K562 (cell line): ENCODE results near the gene WIPF2. TPM values are rescaled to one million over a fixed set of nuclear protein-coding genes. Genes with fewer than 3 reads are reported as not detected.
A peak's percentile ranks its signal among the peaks of the same experiment; 100 is the strongest.

Source experiments
- ATAC-seq: fragments of 200-7000 bp; cut with Tn5 transposase; 3 replicates; pipeline ENCODE4 v1.9.1; 2020; ENCODE audit warnings: moderate library complexity
- BruUV-seq: library from RNA; stranded (reverse); fragments of 400-500 nt; replicated peaks from 2 replicates; lab custom pipeline; 2021; lab: Mats Ljungman, UMichigan
- CTCF ChIA-PET: fragments of 300-600 bp; formaldehyde crosslinking; extraction: SDS; loops from one replicate; lab custom pipeline; 2021; ENCODE audit warnings: low intra/inter-chr PET ratio; lab: Yijun Ruan, JAX
- POLR2A ChIA-PET: fragments of 300-600, 350-650 bp; sonication (Branson Sonifier 250); formaldehyde crosslinking; extraction: SDS; loops from one replicate; lab custom pipeline; 2021; ENCODE audit warnings: antibody characterized with exemption, inconsistent platforms; lab: Yijun Ruan, JAX
- DNase-seq, 4 experiments: peaks; one replicate each; pipeline versions ENCODE4 v3.0.0 to v3.0.0-alpha.2; 2011 to 2018; ENCODE audit warnings: low spot score in 3 of 4, mixed read lengths in 3 of 4; ENCODE audit errors: extremely low read depth in 1 of 4
- FAIRE-seq: peaks from 2 replicates; lab custom pipeline; 2011; peaks lifted over from hg19 to GRCh38; lab: Jason Lieb, UNC
- H2AFZ ChIP-seq: 2 replicates; pipeline ENCODE4 v1.6.0; 2011; ENCODE audit warnings: low read depth, low read length, control low read depth, inconsistent platforms
- H3K27ac ChIP-seq: fragments of 200-600 bp; 3 replicates; pipeline ENCODE4 v1.8.0; 2011; ENCODE audit warnings: low read depth, mild to moderate bottlenecking, control low read depth, inconsistent platforms, low read length, moderate library complexity, mixed read lengths; ENCODE audit errors: extremely low read depth
- H3K27me3 ChIP-seq, 2 experiments: fragments of 300-600 bp in 1 of 2; 2 replicates in 1 of 2; 3 replicates in 1 of 2; pipeline versions ENCODE4 v1.6.0 to v1.8.0; 2011; ENCODE audit warnings: inconsistent platforms in 2 of 2, low read length in 2 of 2, mild to moderate bottlenecking in 1 of 2, mixed read lengths in 1 of 2, moderate library complexity in 1 of 2; ENCODE audit not compliant: control insufficient read depth in 2 of 2, insufficient read depth in 2 of 2
- H3K36me3 ChIP-seq: fragments of 300-600 bp; 3 replicates; pipeline ENCODE4 v1.8.0; 2011; ENCODE audit warnings: mild to moderate bottlenecking, low read length, inconsistent platforms; ENCODE audit not compliant: control insufficient read depth, insufficient read depth
- H3K4me1 ChIP-seq, 2 experiments: fragments of 200-600 bp in 1 of 2; replicated peaks in 1 of 2; 2 replicates in 1 of 2; 3 replicates in 1 of 2; pipeline versions ENCODE4 v1.5.1 to v1.8.0; 2011; ENCODE audit warnings: inconsistent platforms in 2 of 2, low read length in 2 of 2, mild to moderate bottlenecking in 1 of 2, mixed read lengths in 1 of 2, moderate library complexity in 1 of 2; ENCODE audit not compliant: control insufficient read depth in 2 of 2, insufficient read depth in 2 of 2
- H3K4me2 ChIP-seq: 2 replicates; pipeline ENCODE4 v1.6.1; 2011; ENCODE audit warnings: low read length, control low read depth, inconsistent platforms, mixed read lengths; ENCODE audit not compliant: insufficient read depth
- H3K4me3 ChIP-seq: fragments of 200-600 bp; sonication (generic), shearing (Covaris generic); 2 replicates; pipeline ENCODE4 v1.5.1; 2016; ENCODE audit warnings: control low read depth, inconsistent platforms
- H3K79me2 ChIP-seq: fragments of 200-600 bp; 3 replicates; pipeline ENCODE4 v1.8.0; 2011; ENCODE audit warnings: low read length, inconsistent platforms; ENCODE audit not compliant: control insufficient read depth, insufficient read depth
- H3K9ac ChIP-seq, 2 experiments: 2 replicates each; pipeline versions ENCODE4 v1.6.0 to v1.6.1; 2011; ENCODE audit warnings: low read depth in 2 of 2, low read length in 2 of 2, control low read depth in 1 of 2, inconsistent platforms in 1 of 2, mild to moderate bottlenecking in 1 of 2, mixed read lengths in 1 of 2; ENCODE audit not compliant: insufficient read depth in 1 of 2
- H3K9me1 ChIP-seq: one replicate; pipeline ENCODE4 v1.6.0; 2011; ENCODE audit warnings: inconsistent platforms, mild to moderate bottlenecking, low read length, moderate library complexity; ENCODE audit not compliant: control insufficient read depth, insufficient read depth
- H3K9me3 ChIP-seq: replicated peaks from 2 replicates; pipeline ENCODE4 v1.5.1; 2011; ENCODE audit warnings: low read depth, low read length, inconsistent platforms; ENCODE audit not compliant: control insufficient read depth, insufficient read depth
- H4K20me1 ChIP-seq: replicated peaks from 2 replicates; pipeline ENCODE4 v1.6.1; 2011; ENCODE audit warnings: low read length, inconsistent platforms, mixed read lengths; ENCODE audit not compliant: control insufficient read depth, insufficient read depth
- BACH1 ChIP-seq: fragments of 200-800 bp; sonication (Bioruptor generic); IDR thresholded peaks from 2 replicates; pipeline ENCODE4 v1.6.1; 2016; ENCODE audit warnings: missing genetic modification characterization, missing compliant biosample characterization
- BCOR ChIP-seq: fragments of 450-650 bp; IDR thresholded peaks from 2 replicates; pipeline ENCODE4 v1.6.1; 2016
- BRCA1 ChIP-seq, 2 experiments: fragments of 450-650 bp in 1 of 2; sonication (generic) in 1 of 2; formaldehyde crosslinking in 1 of 2; IDR thresholded peaks; 2 replicates each; pipeline versions ENCODE4 v1.5.0 to v1.6.1; 2017 to 2020; ENCODE audit warnings: mild to moderate bottlenecking in 1 of 2, missing genetic modification reagents in 1 of 2
- CAMTA2 ChIP-seq: fragments of 250-450 bp; sonication (Bioruptor Pico); conservative IDR thresholded peaks from 2 replicates; pipeline ENCODE4 v1.5.1; 2022
- CHD4 ChIP-seq: fragments of 200-600 bp; sonication (generic); IDR thresholded peaks from 3 replicates; pipeline ENCODE4 v1.6.1; 2012; ENCODE audit warnings: low read depth, mild to moderate bottlenecking, mixed read lengths, low read length, inconsistent platforms; ENCODE audit not compliant: insufficient read depth, insufficient replicate concordance, poor library complexity, severe bottlenecking
- FIP1L1 ChIP-seq: fragments of 200-400 bp; formaldehyde crosslinking; IDR thresholded peaks from 2 replicates; pipeline ENCODE4 v1.6.1; 2018; ENCODE audit warnings: mild to moderate bottlenecking, low read depth, low read length; ENCODE audit not compliant: poor library complexity, severe bottlenecking
- FOXJ3 ChIP-seq: sonication (generic); formaldehyde crosslinking; IDR thresholded peaks from 2 replicates; pipeline ENCODE4 v1.4.0; 2020; ENCODE audit warnings: mild to moderate bottlenecking, missing genetic modification reagents
- HDAC1 ChIP-seq, 2 experiments: fragments of 450-650 bp; IDR thresholded peaks; 2 replicates each; pipeline ENCODE4 v1.6.1; 2016 to 2017; ENCODE audit warnings: inconsistent platforms in 1 of 2, mild to moderate bottlenecking in 1 of 2, moderate library complexity in 1 of 2
- KDM1A ChIP-seq, 2 experiments: fragments of 450-650 bp; IDR thresholded peaks; 2 replicates each; pipeline ENCODE4 v1.6.1; 2016; ENCODE audit warnings: mild to moderate bottlenecking in 2 of 2
- NR2C2 ChIP-seq, 2 experiments: fragments of 200-800 bp in 1 of 2; sonication (Bioruptor generic) in 1 of 2; sonication (generic) in 1 of 2; formaldehyde crosslinking in 1 of 2; IDR thresholded peaks; 2 replicates each; pipeline versions ENCODE4 v1.6.1 to v1.8.0; 2016 to 2022; ENCODE audit warnings: mild to moderate bottlenecking in 1 of 2, missing compliant biosample characterization in 1 of 2, missing genetic modification characterization in 1 of 2, missing genetic modification reagents in 1 of 2
- NR2F6 ChIP-seq: fragments of 450-650 bp; formaldehyde crosslinking; IDR thresholded peaks from 2 replicates; pipeline ENCODE4 v1.4.0; 2020; ENCODE audit warnings: mild to moderate bottlenecking
- PHTF2 ChIP-seq: fragments of 250-450 bp; sonication (Bioruptor Pico); IDR thresholded peaks from 2 replicates; pipeline ENCODE4 v1.5.0; 2021; ENCODE audit warnings: mild to moderate bottlenecking
- RBM14 ChIP-seq: fragments of 200-400 bp; formaldehyde crosslinking; IDR thresholded peaks from 2 replicates; pipeline ENCODE4 v1.6.1; 2018; ENCODE audit warnings: low read depth, mild to moderate bottlenecking, low read length, moderate library complexity, borderline replicate concordance; ENCODE audit not compliant: insufficient read depth
- RBM25 ChIP-seq: fragments of 200-400 bp; formaldehyde crosslinking; IDR thresholded peaks from 2 replicates; pipeline ENCODE4 v1.6.1; 2018; ENCODE audit warnings: low read length, low read depth, moderate library complexity; ENCODE audit not compliant: severe bottlenecking
- TCF7L2 ChIP-seq: fragments of 150-350 bp; IDR thresholded peaks from 2 replicates; pipeline ENCODE4 v1.6.1; 2016; ENCODE audit warnings: low read depth, mild to moderate bottlenecking, low read length, moderate library complexity
- ZNF121 ChIP-seq: sonication (generic); formaldehyde crosslinking; conservative IDR thresholded peaks from 2 replicates; pipeline ENCODE4 v1.8.0; 2022; ENCODE audit warnings: missing genetic modification reagents
- ZNF134 ChIP-seq: fragments of 250-450 bp; sonication (Bioruptor Pico); conservative IDR thresholded peaks from 2 replicates; pipeline ENCODE4 v1.4.0; 2020
- WGBS: fragments of 100-300 bp; shearing (Covaris generic); methylation state at CpG from one replicate; pipeline ENCODE4 v1.1.6; 2016; ENCODE audit warnings: low coverage, mixed read lengths; ENCODE audit not compliant: insufficient coverage; ENCODE audit errors: missing lambda C conversion rate; 5-methylcytosine and 5-hydroxymethylcytosine counted together
- in situ Hi-C: fragments of 300-500 bp; cut with MboI; formaldehyde crosslinking; loops from 4 replicates; pipeline ENCODE4 v1.15.0; 2018; ENCODE audit warnings: inconsistent platforms, mixed read lengths
- intact Hi-C: fragments of 100-400 bp; cut with micrococcal nuclease; formaldehyde crosslinking; loops from 2 replicates; pipeline ENCODE4 v1.14.2; 2022
- polyA plus RNA-seq, 8 experiments: library from polyadenylated mRNA; depleted of rRNA in 4 of 8; stranded (reverse) in 5 of 8; unstranded in 3 of 8; fragments of >200 nt; fragmentation: Nextera tagmentation in 2 of 8; fragmentation: Illumina TruSeq in 1 of 8; extraction: Ambion mirVana in 2 of 8; extraction: Trizol in 1 of 8; gene quantifications; 2 replicates each; pipeline versions ENCODE4 v1.2.1 to v1.2.3, GENCODE V29; 2011 to 2014; ENCODE audit warnings: inconsistent platforms in 1 of 8, missing spikeins in 1 of 8
- total RNA-seq, 7 experiments: library from RNA; depleted of rRNA in 6 of 7; stranded (reverse); fragments of >200 nt in 6 of 7; fragmentation: Illumina TruSeq in 2 of 7; extraction: Trizol in 2 of 7; gene quantifications; 2 replicates each; pipeline versions ENCODE4 v1.2.1 to v1.2.3, GENCODE V29; 2011 to 2021; ENCODE audit warnings: low replicate concordance in 1 of 7
- TF ChIP-seq, protein P1 (sequence below): fragments of 450-650 bp; IDR thresholded peaks from 2 replicates; pipeline ENCODE4 v1.6.1; 2014; ENCODE audit warnings: low read depth, mild to moderate bottlenecking, moderate library complexity, borderline replicate concordance
- TF ChIP-seq, protein P2 (sequence below): fragments of 250-450 bp; sonication (Bioruptor Pico); IDR thresholded peaks from 2 replicates; pipeline ENCODE4 v1.4.0; 2020; ENCODE audit warnings: borderline replicate concordance

WIPF2 gene
- total and polyA plus RNA-seq, 9 of the 15 experiments (the other 6 are each of a cell fraction or from before 2014, with no cell fraction given), result 3.6 to 15.0 (median 5.3) TPM

DNA sequence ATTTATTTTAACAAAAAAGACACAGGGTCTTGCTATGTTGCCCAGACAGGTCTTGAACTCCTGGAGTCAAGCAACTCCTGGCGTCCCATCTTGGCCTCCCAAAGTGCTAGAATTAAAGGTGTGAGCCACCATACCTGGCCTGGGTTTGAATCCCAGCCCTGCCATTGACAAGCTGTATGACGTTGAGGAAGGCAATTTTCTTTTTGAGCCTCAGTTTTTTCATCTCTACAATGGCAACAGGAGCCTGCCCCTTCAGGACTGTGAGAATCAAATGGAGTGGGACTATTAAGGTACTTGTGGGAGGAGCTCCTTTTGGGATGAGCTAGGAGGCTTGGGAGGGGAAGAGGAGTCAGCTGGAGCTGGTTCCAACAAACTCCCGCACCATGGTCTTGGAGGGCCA, 96.1 kb downstream of the WIPF2 start:
- FAIRE-seq (peak; percentile 74), DNase-seq (no peak)
- H2AFZ ChIP-seq, result peak overlapping the region; percentile 54; the same call in 1 of the 2 replicates
- in situ Hi-C loops, result no loop called here
- H3K9me1 ChIP-seq, result no peaks in the 10 kb centered on the region
- H3K36me3 ChIP-seq, result no peaks in the 10 kb centered on the region
- no peak overlapping the region; the same call in 2 of the 3 replicates for H3K27ac ChIP-seq
- H3K79me2 ChIP-seq, result peaks cover 22% of the 10 kb centered on the region
- H3K4me2 ChIP-seq, result peak overlapping the region; percentile 13; the same call in 1 of the 2 replicates
- no peaks in the 10 kb centered on the region for H3K27me3 ChIP-seq
- H3K4me3 ChIP-seq, result no peak overlapping the region
- no peak overlapping the region for H3K9ac ChIP-seq
- intact Hi-C loops, result no loop called here
- CTCF ChIA-PET, result no interaction called here
- no peaks in the 10 kb centered on the region for H4K20me1 ChIP-seq
- peaks cover 34 to 55% of the 10 kb centered on the region in 2 experiments for H3K4me1 ChIP-seq
- TF ChIP-seq CAMTA2 (CRISPR knock-in tag) (no peak), ZNF121 (peak; percentile 92), PHTF2 (CRISPR knock-in tag) (no peak), RBM14 (no peak), RBM25 (peak; percentile 87), KDM1A (IDR thresholded peaks at IDR 0.05) (peak; percentile 37 to 60; a peak in 3 of 4 replicates), BACH1 (tag) (no peak), NR2C2 (CRISPR knock-in tag; IDR thresholded peaks at IDR 0.05) (no peak), NR2C2 (tag; IDR thresholded peaks at IDR 0.05) (no peak), FIP1L1 (no peak), ZNF134 (CRISPR knock-in tag) (no peak), FOXJ3 (CRISPR knock-in tag) (no peak), NR2F6 (CRISPR knock-in tag) (no peak), HDAC1 (IDR thresholded peaks at IDR 0.05) (0 out of 4 replicates have a peak, but pooled peaks of 1 of the 2 experiments have one; percentile 13), CHD4 (peak; percentile 28), BCOR (peak; percentile 87), BRCA1 (IDR thresholded peaks at IDR 0.05) (no peak), BRCA1 (CRISPR knock-in tag; IDR thresholded peaks at IDR 0.05) (no peak), TCF7L2 (no peak)
- TF ChIP-seq, protein P1, sequence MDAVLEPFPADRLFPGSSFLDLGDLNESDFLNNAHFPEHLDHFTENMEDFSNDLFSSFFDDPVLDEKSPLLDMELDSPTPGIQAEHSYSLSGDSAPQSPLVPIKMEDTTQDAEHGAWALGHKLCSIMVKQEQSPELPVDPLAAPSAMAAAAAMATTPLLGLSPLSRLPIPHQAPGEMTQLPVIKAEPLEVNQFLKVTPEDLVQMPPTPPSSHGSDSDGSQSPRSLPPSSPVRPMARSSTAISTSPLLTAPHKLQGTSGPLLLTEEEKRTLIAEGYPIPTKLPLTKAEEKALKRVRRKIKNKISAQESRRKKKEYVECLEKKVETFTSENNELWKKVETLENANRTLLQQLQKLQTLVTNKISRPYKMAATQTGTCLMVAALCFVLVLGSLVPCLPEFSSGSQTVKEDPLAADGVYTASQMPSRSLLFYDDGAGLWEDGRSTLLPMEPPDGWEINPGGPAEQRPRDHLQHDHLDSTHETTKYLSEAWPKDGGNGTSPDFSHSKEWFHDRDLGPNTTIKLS, result no peak
- TF ChIP-seq, protein P2, sequence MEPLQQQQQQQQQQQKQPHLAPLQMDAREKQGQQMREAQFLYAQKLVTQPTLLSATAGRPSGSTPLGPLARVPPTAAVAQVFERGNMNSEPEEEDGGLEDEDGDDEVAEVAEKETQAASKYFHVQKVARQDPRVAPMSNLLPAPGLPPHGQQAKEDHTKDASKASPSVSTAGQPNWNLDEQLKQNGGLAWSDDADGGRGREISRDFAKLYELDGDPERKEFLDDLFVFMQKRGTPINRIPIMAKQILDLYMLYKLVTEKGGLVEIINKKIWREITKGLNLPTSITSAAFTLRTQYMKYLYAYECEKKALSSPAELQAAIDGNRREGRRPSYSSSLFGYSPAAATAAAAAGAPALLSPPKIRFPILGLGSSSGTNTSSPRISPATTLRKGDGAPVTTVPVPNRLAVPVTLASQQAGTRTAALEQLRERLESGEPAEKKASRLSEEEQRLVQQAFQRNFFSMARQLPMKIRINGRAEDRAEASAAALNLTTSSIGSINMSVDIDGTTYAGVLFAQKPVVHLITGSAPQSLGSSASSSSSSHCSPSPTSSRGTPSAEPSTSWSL (CRISPR knock-in tag), result no peak
- TF ChIP-seq, all 486 proteins: peak for 6
- no TSS peak for BruUV-seq
- ATAC-seq, result no peak
- WGBS, result 66% methylated on average over 3 of the region's 3 CpGs
- H3K9me3 ChIP-seq, result no peaks in the 10 kb centered on the region
- POLR2A ChIA-PET, result interaction anchor here (0.6 to 0.9 kb wide), 4 partner anchors 12 to 761 kb away, joined by 3 to 4 read pairs (median 3); no protein-coding TSS in a partner anchor
